GM10266 (cell line): ENCODE data around the gene ENC1.
A peak's percentile ranks its signal among the peaks of the same experiment; 100 is the strongest.
"Not testable (repeated sequence)": the region's sequence is repeated elsewhere in the genome, so short reads cannot be mapped to it uniquely, and the experiment has no call there.

ENCODE experiments used
- DNase-seq: peaks from one replicate; pipeline ENCODE4 v3.0.0; 2012; ENCODE audit errors: extremely low spot score
- TF ChIP-seq, protein P1 (sequence below): IDR thresholded peaks from 2 replicates; pipeline ENCODE4 v1.5.1; 2012; ENCODE audit warnings: mild to moderate bottlenecking, low read depth; ENCODE audit not compliant: control insufficient read depth, insufficient read depth; ENCODE audit errors: missing control alignments

Gene ENC1

DNA sequence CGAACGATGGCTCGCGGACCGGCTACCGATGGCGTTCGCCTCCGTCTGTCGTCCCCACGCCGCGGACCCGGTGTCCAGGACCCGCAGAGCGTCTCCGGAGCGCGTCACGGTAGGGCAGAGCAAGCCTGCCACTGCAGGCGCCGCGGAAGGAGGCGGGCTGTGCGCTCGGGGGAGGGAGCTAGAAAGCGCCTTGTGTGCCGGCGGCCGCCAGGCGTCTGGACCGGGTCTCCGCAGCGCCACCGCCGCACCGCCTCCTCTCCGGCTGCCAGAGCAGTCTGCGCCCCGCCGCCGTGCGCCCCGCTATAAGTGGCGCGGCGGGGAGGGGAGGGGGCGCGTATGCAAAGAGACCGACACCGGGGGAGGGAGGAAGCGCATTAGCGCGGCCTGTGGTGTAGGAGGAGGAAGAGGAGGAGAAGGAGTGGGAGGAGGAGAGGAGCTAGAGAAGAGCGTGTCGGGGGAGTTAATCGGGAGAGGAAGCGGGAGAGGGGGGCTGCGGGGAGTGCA, at the start of gene ENC1:
Gene ENC1 (minus strand): TSS at position 279 of the 504 bp plus-strand sequence. CDS start 4,243 bp downstream, outside the sequence.
- TF ChIP-seq, protein P1, sequence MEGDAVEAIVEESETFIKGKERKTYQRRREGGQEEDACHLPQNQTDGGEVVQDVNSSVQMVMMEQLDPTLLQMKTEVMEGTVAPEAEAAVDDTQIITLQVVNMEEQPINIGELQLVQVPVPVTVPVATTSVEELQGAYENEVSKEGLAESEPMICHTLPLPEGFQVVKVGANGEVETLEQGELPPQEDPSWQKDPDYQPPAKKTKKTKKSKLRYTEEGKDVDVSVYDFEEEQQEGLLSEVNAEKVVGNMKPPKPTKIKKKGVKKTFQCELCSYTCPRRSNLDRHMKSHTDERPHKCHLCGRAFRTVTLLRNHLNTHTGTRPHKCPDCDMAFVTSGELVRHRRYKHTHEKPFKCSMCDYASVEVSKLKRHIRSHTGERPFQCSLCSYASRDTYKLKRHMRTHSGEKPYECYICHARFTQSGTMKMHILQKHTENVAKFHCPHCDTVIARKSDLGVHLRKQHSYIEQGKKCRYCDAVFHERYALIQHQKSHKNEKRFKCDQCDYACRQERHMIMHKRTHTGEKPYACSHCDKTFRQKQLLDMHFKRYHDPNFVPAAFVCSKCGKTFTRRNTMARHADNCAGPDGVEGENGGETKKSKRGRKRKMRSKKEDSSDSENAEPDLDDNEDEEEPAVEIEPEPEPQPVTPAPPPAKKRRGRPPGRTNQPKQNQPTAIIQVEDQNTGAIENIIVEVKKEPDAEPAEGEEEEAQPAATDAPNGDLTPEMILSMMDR, result peak; percentile 45

GRCh38 chr5:74686962-74687751, 46.6 kb upstream of the ENC1 start:
- no peak for DNase-seq
- TF ChIP-seq, protein P1, result no peak

More for the DNA sequence above, at the start of gene ENC1:
- DNase-seq, result peak; percentile 58

DNA sequence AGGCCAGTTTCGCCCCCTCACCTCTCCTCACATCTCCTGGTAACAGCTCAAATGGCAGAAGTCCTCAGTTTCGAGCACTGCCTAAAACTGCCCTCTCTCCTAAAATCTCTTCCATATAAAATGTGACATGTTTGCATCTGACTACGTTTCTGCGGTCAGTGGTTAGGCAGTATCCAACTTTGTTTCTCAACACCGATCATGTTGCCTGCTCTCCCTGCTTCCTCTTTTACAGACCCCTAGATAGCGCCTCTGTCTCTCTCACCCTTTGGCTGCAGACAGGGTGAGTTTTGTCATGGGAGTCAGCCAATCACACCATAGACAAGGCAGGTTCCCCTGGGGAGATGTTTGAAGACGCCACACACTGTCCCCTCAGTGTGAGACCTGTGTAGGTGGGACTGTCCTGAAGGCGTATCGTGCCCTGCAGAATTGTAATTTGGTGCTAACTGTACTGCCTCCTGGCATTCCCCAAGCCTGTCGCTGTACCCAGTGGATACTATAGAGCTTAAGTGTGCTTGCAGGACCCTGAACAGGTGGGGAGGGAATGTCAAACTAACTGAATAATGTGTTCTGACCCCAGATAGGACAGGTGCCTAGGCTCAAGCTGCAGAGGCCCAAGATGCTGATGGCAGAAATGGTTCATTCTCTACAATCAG, 45.6 kb upstream of the ENC1 start:
- TF ChIP-seq, protein P1, result no peak
- peak; percentile 67 for DNase-seq

GRCh38 chr5:74684900-74685851, 44.6 kb upstream of the ENC1 start, which contains the start of gene HEXB:
Gene HEXB, plus strand, starts transcription at chr5:74685233. Its CDS starts 28 bp downstream, at chr5:74685261.
- peak; percentile 87 for DNase-seq
- TF ChIP-seq, protein P1, result no peak

DNA sequence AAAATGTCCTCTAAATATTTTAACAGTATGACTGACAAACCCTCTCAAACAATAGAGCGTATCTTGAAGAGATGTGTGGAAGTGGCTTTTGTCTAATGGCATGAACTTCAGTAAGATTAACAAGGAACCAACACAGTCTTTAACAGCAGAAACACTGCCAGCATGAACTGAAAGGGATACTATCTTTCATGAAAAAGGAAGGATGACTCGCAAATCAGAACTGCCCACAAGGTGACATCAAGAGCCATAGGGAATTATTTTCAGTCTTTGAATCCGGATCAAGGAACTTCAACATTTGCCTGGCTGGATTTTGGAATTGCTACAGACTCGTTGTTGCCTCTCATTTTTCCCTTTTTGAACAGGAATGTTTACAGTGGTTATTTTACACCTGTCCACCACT, 39.4 kb upstream of the ENC1 start:
- no peak for DNase-seq
- TF ChIP-seq, protein P1, result no peak

- not testable (repeated sequence) for DNase-seq
These were observed 38.8 kb upstream of the ENC1 start for GRCh38 chr5:74679300-74679699.

DNA sequence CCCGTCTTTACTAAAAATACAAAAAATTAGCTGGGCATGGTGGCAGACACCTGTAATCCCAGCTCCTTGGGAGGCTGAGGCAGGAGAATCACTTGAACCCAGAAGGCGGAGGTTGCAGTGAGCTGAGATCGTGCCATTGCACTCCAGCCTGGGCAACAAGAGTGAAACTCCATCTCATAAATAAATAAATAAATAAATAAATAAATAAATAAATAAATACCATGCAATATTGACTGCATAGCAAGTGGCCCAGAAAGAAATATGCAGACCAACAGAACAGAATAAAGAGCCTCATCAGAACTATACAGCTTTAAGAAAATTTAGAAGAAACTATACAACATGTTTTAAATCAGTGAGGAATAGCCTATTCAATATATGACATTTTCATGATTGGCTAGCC, 37.6 kb upstream of the ENC1 start:
- DNase-seq, result not testable (repeated sequence)

- DNase-seq, result not testable (repeated sequence)
These were observed 35.9 kb upstream of the ENC1 start for GRCh38 chr5:74676466-74676865.
